KOPT-K1 (cell line): ENCODE measurements around the gene FBXL15.

Experiments used
- H3K27ac ChIP-seq: fragments of 200-600 bp; sonication (generic); 2 replicates; pipeline ENCODE4 v1.5.1; 2016; ENCODE audit warnings: antibody characterized with exemption, mild to moderate bottlenecking, low read depth, low read length; ENCODE audit not compliant: poor library complexity, severe bottlenecking
- H3K36me3 ChIP-seq: fragments of 200-600 bp; sonication (generic); 2 replicates; pipeline ENCODE4 v1.5.1; 2017; ENCODE audit warnings: antibody characterized with exemption, mild to moderate bottlenecking, low read length, moderate library complexity; ENCODE audit not compliant: insufficient read depth
- H3K9me3 ChIP-seq: fragments of 200-600 bp; sonication (generic); 2 replicates; pipeline ENCODE4 v1.5.1; 2017; ENCODE audit warnings: antibody characterized with exemption, low read length, mild to moderate bottlenecking; ENCODE audit not compliant: insufficient read depth, poor library complexity, severe bottlenecking

The FBXL15 gene

GRCh38 chr10:102420714-102421506 is at the start of gene FBXL15:
Gene FBXL15 (plus strand): TSS chr10:102420836. CDS start chr10:102421130, 294 bp downstream.
- Histone ChIP-seq H3K27ac (peak within 1 kb of the TSS; percentile 73), H3K9me3 (no peaks in the 10 kb centered on the region), H3K36me3 (peaks cover 24% of the 10 kb centered on the region)

GRCh38 chr10:102371295-102371694 is 49.3 kb upstream of the FBXL15 start:
- H3K9me3 ChIP-seq = no peaks in the 10 kb centered on the region
- H3K27ac ChIP-seq = no peak overlapping the region
- H3K36me3 ChIP-seq = peaks cover 100% of the 10 kb centered on the region

GRCh38 chr10:102375250-102375649 is 45.4 kb upstream of the FBXL15 start:
- no peaks in the 10 kb centered on the region for H3K9me3 ChIP-seq
- peaks cover 97% of the 10 kb centered on the region for H3K36me3 ChIP-seq
- H3K27ac ChIP-seq = no peak overlapping the region

GRCh38 chr10:102375867-102376266 is 44.8 kb upstream of the FBXL15 start:
- no peaks in the 10 kb centered on the region for H3K9me3 ChIP-seq
- H3K36me3 ChIP-seq = peaks cover 97% of the 10 kb centered on the region
- H3K27ac ChIP-seq = no peak overlapping the region

GRCh38 chr10:102376901-102377300 is 43.7 kb upstream of the FBXL15 start:
- peaks cover 97% of the 10 kb centered on the region for H3K36me3 ChIP-seq
- H3K27ac ChIP-seq = no peak overlapping the region

GRCh38 chr10:102379383-102379782 is 41.3 kb upstream of the FBXL15 start:
- no peaks in the 10 kb centered on the region for H3K9me3 ChIP-seq
- peaks cover 92% of the 10 kb centered on the region for H3K36me3 ChIP-seq
- H3K27ac ChIP-seq = no peak overlapping the region

More at GRCh38 chr10:102376901-102377300, 43.7 kb upstream of the FBXL15 start:
- H3K9me3 ChIP-seq = no peaks in the 10 kb centered on the region

- Histone ChIP-seq H3K9me3 (no peaks in the 10 kb centered on the region), H3K27ac (no peak overlapping the region), H3K36me3 (peaks cover 66% of the 10 kb centered on the region)
These were observed 38.7 kb upstream of the FBXL15 start for GRCh38 chr10:102381983-102382382.

- H3K27ac ChIP-seq = no peak overlapping the region
- H3K36me3 ChIP-seq = peaks cover 58% of the 10 kb centered on the region
- no peaks in the 10 kb centered on the region for H3K9me3 ChIP-seq
These were observed 37.8 kb upstream of the FBXL15 start for GRCh38 chr10:102382871-102383270.

GRCh38 chr10:102384053-102384452 is 36.6 kb upstream of the FBXL15 start:
- H3K36me3 ChIP-seq = peaks cover 48% of the 10 kb centered on the region
- H3K27ac ChIP-seq = no peak overlapping the region
- H3K9me3 ChIP-seq = no peaks in the 10 kb centered on the region

- Histone ChIP-seq H3K9me3 (no peaks in the 10 kb centered on the region), H3K27ac (no peak overlapping the region), H3K36me3 (peaks cover 41% of the 10 kb centered on the region)
These were observed 35.8 kb upstream of the FBXL15 start for GRCh38 chr10:102384606-102385429.

GRCh38 chr10:102389894-102390293 is 30.7 kb upstream of the FBXL15 start:
- Histone ChIP-seq H3K27ac (no peak overlapping the region), H3K9me3 (no peaks in the 10 kb centered on the region), H3K36me3 (no peaks in the 10 kb centered on the region)

- H3K9me3 ChIP-seq = no peaks in the 10 kb centered on the region
- H3K27ac ChIP-seq = no peak overlapping the region
- no peaks in the 10 kb centered on the region for H3K36me3 ChIP-seq
These were observed 28.3 kb upstream of the FBXL15 start for GRCh38 chr10:102392306-102392705.

GRCh38 chr10:102393411-102394078 is 27.1 kb upstream of the FBXL15 start:
- H3K9me3 ChIP-seq = no peaks in the 10 kb centered on the region

GRCh38 chr10:102394079-102394800 is 26.4 kb upstream of the FBXL15 start:
- H3K27ac ChIP-seq = peak overlapping the region; percentile 66
- no peaks in the 10 kb centered on the region for H3K36me3 ChIP-seq
- H3K9me3 ChIP-seq = no peaks in the 10 kb centered on the region

More at GRCh38 chr10:102393411-102394078, 27.1 kb upstream of the FBXL15 start:
- Histone ChIP-seq H3K36me3 (no peaks in the 10 kb centered on the region), H3K27ac (peak overlapping the region; percentile 66)
